Hepatocyte (in vitro differentiated cells): ENCODE data around the gene LIAS.

Experiments
- CTCF ChIP-seq: fragments of 200-600 bp; sonication (generic); IDR thresholded peaks from 2 replicates; pipeline ENCODE4 v1.5.1; 2016; ENCODE audit warnings: antibody characterized with exemption, mild to moderate bottlenecking; ENCODE audit not compliant: poor library complexity
- EZH2 ChIP-seq: fragments of 200-600 bp; sonication (generic); IDR thresholded peaks from 2 replicates; pipeline ENCODE4 v1.6.1; 2016; ENCODE audit warnings: antibody characterized with exemption, mild to moderate bottlenecking, borderline replicate concordance

GRCh38 chr4:39525822-39526690, 67.2 kb downstream of the LIAS start:
- TF ChIP-seq CTCF, result peak; percentile 12
- no peak for TF ChIP-seq EZH2
